K562 treated with DMSO at 1 percent for 12 hours (cell line): ENCODE data around the gene NDUFS8. TPM values are rescaled to one million over a fixed set of nuclear protein-coding genes. Genes with fewer than 3 reads are reported as not detected.

ENCODE experiments used
- total RNA-seq: library from RNA; unstranded; fragments of 300-600 nt; gene quantifications from 2 replicates; pipeline ENCODE4 v1.2.3, GENCODE V29; 2022; ENCODE audit not compliant: insufficient read depth

Gene NDUFS8
- 231 and 300 TPM in 2 replicates for total RNA-seq

GRCh38 chr11:68030318-68031143 is at the start of gene NDUFS8:
NDUFS8 (plus strand) TSS chr11:68030681; CDS start chr11:68032152, 1,471 bp downstream.

GRCh38 chr11:68003846-68004550 is 26.5 kb upstream of the NDUFS8 start, which contains the start of gene UNC93B1:
UNC93B1 (minus strand) TSS chr11:68004097; CDS start chr11:68004043, 54 bp downstream.

GRCh38 chr11:68010090-68011041 is 20.1 kb upstream of the NDUFS8 start, which contains the start of gene ALDH3B1:
ALDH3B1 (plus strand) TSS chr11:68010327; CDS start chr11:68015298, 4,971 bp downstream.

GRCh38 chr11:68038718-68039525 is 8.4 kb downstream of the NDUFS8 start, which contains the start of gene TCIRG1:
TCIRG1 (plus strand) TSS chr11:68039025; CDS start chr11:68041272, 2,247 bp downstream.

Other genes starting within 250 kb of the NDUFS8 start
- gene UNC93B1, start 26.6 kb upstream of the NDUFS8 start, total RNA-seq, result 6.2 and 6.5 TPM in 2 replicates
- gene ALDH3B1, start 20.4 kb upstream of the NDUFS8 start, total RNA-seq, result 1.2 and 2.0 TPM in 2 replicates
- 66.5 and 127 TPM in 2 replicates for gene TCIRG1, start 8.3 kb downstream of the NDUFS8 start, total RNA-seq
- 27.1 and 48.4 TPM in 2 replicates for gene CHKA, start 90.7 kb downstream of the NDUFS8 start, total RNA-seq
- gene KMT5B, start 182.6 kb downstream of the NDUFS8 start, total RNA-seq, result 6.7 and 15.8 TPM in 2 replicates
- gene C11orf24, start 241.3 kb downstream of the NDUFS8 start, total RNA-seq, result 50.9 and 70.4 TPM in 2 replicates